ENCODE data around the gene RPL7A.
A peak's percentile ranks its signal among the peaks of the same experiment; 100 is the strongest.
"Not testable (repeated sequence)": the region's sequence is repeated elsewhere in the genome, so short reads cannot be mapped to it uniquely, and the experiment has no call there.

The RPL7A gene

GRCh38 chr9:133362359-133363044 lies 14.5 kb downstream of the RPL7A start:
- no peak overlapping the region for H3K4me3 ChIP-seq (ENCODE audit: low read length)
- TF ChIP-seq ZNF274 (IDR thresholded peaks at IDR 0.05; ENCODE audit: low read depth, low read length): no peak

DNA sequence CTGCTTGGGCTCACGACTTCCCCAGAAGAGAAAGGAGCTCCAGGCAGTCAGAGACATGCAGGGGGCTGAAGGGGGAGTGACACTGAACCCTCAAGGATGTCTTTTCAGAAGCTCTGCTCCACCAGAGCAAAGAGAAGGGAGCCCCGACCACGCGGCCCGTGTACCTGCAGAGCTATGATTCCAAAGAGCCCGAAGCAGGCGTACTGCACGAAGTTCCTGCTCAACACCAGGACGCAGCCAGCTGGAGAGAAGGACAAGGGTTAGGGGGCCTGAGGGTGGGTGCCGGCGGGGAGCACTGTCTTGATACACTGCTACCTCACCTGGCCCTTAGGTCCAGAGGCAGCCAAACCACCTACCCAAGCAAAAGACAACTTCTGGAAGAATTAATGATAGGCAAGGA lies 18.4 kb downstream of the RPL7A start:
- H3K4me3 ChIP-seq (ENCODE audit: low read length): no peak overlapping the region
- TF ChIP-seq ZNF274 (IDR thresholded peaks at IDR 0.05; ENCODE audit: low read depth, low read length): no peak

GRCh38 chr9:133367221-133367620 lies 19.2 kb downstream of the RPL7A start:
- H3K4me3 ChIP-seq (ENCODE audit: low read length): no peak overlapping the region
- TF ChIP-seq ZNF274 (IDR thresholded peaks at IDR 0.05; ENCODE audit: low read depth, low read length): no peak

DNA sequence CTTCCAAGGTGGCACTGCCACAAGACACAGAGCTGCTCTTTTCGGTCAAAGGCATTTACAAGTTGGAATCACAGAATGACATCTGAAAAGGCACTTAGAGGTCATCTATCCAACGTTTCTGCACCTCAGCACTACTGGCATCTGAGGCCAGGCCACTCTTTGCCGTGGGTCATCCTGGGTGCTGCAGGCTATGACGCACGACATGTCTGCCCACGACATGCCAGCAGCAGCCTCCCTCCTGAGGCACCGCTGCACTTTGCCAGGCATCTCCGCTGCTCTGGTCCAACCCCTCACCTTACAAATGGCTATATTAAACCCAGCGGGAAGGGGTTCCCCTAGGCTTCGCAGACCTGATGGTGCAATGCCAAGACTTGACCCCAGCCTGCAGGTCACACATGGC lies 19.8 kb downstream of the RPL7A start:
- H3K4me3 ChIP-seq (ENCODE audit: low read length): no peak overlapping the region
- no peak for TF ChIP-seq ZNF274 (IDR thresholded peaks at IDR 0.05; ENCODE audit: low read depth, low read length)

GRCh38 chr9:133368249-133368881 lies 20.3 kb downstream of the RPL7A start:
- H3K4me3 ChIP-seq (ENCODE audit: low read length): no peak overlapping the region
- no peak for TF ChIP-seq ZNF274 (IDR thresholded peaks at IDR 0.05; ENCODE audit: low read depth, low read length)

- no peak for TF ChIP-seq ZNF274 (IDR thresholded peaks at IDR 0.05; ENCODE audit: low read depth, low read length)
- no peak overlapping the region for H3K4me3 ChIP-seq (ENCODE audit: low read length)
Measured at GRCh38 chr9:133369422-133369821, 21.4 kb downstream of the RPL7A start.

DNA sequence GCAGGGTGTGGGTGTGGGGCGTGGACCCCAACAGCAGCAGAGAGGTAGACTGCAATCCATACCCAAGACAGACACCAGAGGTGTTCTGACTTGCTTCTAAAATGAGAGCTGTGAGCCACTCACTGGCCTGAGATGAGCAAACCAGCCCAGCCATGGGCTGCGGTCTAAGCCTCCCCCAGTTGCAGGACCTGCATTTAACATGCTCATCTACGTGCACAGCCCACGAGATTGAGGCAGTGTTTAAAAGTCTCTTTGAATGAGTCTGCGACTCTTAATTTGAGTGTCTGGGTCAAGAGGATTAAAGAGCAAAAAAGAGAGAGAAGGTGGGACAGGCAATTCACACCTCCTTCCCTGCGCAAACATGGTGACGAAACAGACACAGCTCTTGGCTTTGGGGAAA lies 21.9 kb downstream of the RPL7A start:
- TF ChIP-seq ZNF274 (IDR thresholded peaks at IDR 0.05; ENCODE audit: low read depth, low read length): no peak

GRCh38 chr9:133370685-133371084 lies 22.7 kb downstream of the RPL7A start:
- no peak for TF ChIP-seq ZNF274 (IDR thresholded peaks at IDR 0.05; ENCODE audit: low read depth, low read length)
- H3K4me3 ChIP-seq (ENCODE audit: low read length): no peak overlapping the region; the same call in 1 of the 2 replicates

More for the DNA sequence above, 21.9 kb downstream of the RPL7A start:
- H3K4me3 ChIP-seq (ENCODE audit: low read length): no peak overlapping the region

DNA sequence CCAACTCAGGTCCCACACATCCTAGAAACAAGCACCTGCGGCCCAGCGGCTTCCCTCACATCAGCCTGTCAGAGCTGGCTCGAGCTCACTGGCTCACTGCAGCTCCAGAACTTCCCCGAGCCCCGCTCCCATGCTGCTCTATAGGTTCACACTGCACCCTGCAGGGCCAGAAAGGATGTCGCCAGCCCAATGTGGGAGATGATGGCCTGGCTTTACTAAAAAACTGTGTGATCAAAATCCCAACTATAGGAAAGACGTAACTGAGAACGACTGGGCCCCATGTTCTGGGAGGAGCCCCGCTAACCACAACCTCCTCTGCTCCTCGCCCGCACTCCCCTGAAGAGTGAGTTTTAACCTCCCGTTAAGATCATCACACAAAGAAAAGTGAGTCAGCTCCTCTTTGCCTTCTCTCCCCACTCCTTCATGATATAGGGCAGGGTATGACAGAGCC lies 23.3 kb downstream of the RPL7A start:
- no peak overlapping the region; the same call in 1 of the 2 replicates for H3K4me3 ChIP-seq (ENCODE audit: low read length)

GRCh38 chr9:133372144-133372543 lies 24.1 kb downstream of the RPL7A start:
- TF ChIP-seq ZNF274 (IDR thresholded peaks at IDR 0.05; ENCODE audit: low read depth, low read length): no peak
- no peak overlapping the region for H3K4me3 ChIP-seq (ENCODE audit: low read length)

More for the DNA sequence above, 23.3 kb downstream of the RPL7A start:
- no peak for TF ChIP-seq ZNF274 (IDR thresholded peaks at IDR 0.05; ENCODE audit: low read depth, low read length)

DNA sequence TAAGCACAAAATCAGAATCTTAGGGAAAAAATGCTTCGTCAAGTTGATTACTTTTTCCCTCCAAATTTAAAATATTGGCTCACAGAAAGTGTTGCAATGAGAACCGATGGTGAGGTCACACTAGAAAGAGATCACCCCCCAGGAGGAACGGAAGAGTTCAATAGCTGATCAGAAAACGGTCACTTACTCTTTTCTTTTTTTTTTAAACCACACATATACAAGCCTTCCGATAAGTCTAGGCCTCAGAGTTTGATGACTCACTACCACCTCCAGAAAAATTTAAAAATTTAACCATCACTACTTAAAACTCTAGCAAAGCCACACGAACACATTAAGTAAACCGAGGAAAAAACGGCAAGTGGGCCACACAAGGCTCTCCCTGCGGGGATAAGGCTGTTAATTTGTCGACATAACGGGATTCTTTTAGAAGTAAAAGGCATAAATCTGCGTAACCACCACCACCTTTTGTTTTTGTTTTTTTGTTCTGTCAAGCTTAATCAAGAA lies 26.6 kb downstream of the RPL7A start:
- no peak for TF ChIP-seq ZNF274 (IDR thresholded peaks at IDR 0.05; ENCODE audit: low read depth, low read length)
- H3K4me3 ChIP-seq (ENCODE audit: low read length): peak overlapping the region; percentile 91

GRCh38 chr9:133375116-133375723 lies 27.2 kb downstream of the RPL7A start:
- H3K4me3 ChIP-seq (ENCODE audit: low read length): peak overlapping the region; percentile 91
- TF ChIP-seq ZNF274 (IDR thresholded peaks at IDR 0.05; ENCODE audit: low read depth, low read length): no peak

- peak within 1 kb of the TSS; percentile 91 for H3K4me3 ChIP-seq (ENCODE audit: low read length)
- no peak for TF ChIP-seq ZNF274 (IDR thresholded peaks at IDR 0.05; ENCODE audit: low read depth, low read length)
Measured at GRCh38 chr9:133375724-133376654, 28.0 kb downstream of the RPL7A start, which contains the start of the genes STKLD1 and SURF4. Gene STKLD1, plus strand, starts transcription at chr9:133376366. Its CDS starts 108 bp downstream, at chr9:133376474. Gene SURF4, minus strand, starts transcription at chr9:133376060. Its CDS starts 91 bp downstream, at chr9:133375969.

GRCh38 chr9:133377280-133377679 lies 29.3 kb downstream of the RPL7A start:
- not testable (repeated sequence) for H3K4me3 ChIP-seq (ENCODE audit: low read length)

Data from GM08714 (cell line).